HG02759 (cell line): ENCODE data around the gene CCNB1IP1.
"Not testable (repeated sequence)": the region's sequence is repeated elsewhere in the genome, so short reads cannot be mapped to it uniquely, and the experiment has no call there.

ENCODE experiments used
- ATAC-seq: cut with Tn5 transposase; IDR thresholded peaks from one replicate; pipeline ENCODE4 v1.9.1; 2021; ENCODE audit warnings: mild to moderate bottlenecking, moderate library complexity; ENCODE audit not compliant: unreplicated experiment

Gene CCNB1IP1

GRCh38 chr14:20332788-20333493 is at the start of gene CCNB1IP1:
CCNB1IP1 (minus strand) TSS chr14:20333279; CDS start chr14:20316523, 16,756 bp downstream.
- peak; percentile 98 for ATAC-seq

GRCh38 chr14:20382526-20382925 is 49.4 kb upstream of the CCNB1IP1 start:
- no peak for ATAC-seq

GRCh38 chr14:20381341-20381740 is 48.3 kb upstream of the CCNB1IP1 start:
- ATAC-seq = no peak

GRCh38 chr14:20380681-20381080 is 47.6 kb upstream of the CCNB1IP1 start:
- ATAC-seq = no peak

GRCh38 chr14:20379743-20380142 is 46.7 kb upstream of the CCNB1IP1 start:
- ATAC-seq = no peak

GRCh38 chr14:20377171-20377570 is 44.1 kb upstream of the CCNB1IP1 start:
- no peak for ATAC-seq

- ATAC-seq = no peak
These were observed 43.1 kb upstream of the CCNB1IP1 start for GRCh38 chr14:20376071-20376588.

- ATAC-seq = no peak
These were observed 42.4 kb upstream of the CCNB1IP1 start for GRCh38 chr14:20375471-20375870.

GRCh38 chr14:20372796-20373195 is 39.7 kb upstream of the CCNB1IP1 start:
- ATAC-seq = no peak

GRCh38 chr14:20365928-20366327 is 32.8 kb upstream of the CCNB1IP1 start:
- no peak for ATAC-seq

GRCh38 chr14:20358474-20358873 is 25.4 kb upstream of the CCNB1IP1 start:
- ATAC-seq = not testable (repeated sequence)

GRCh38 chr14:20356422-20356821 is 23.3 kb upstream of the CCNB1IP1 start:
- no peak for ATAC-seq

- no peak for ATAC-seq
These were observed 17.8 kb upstream of the CCNB1IP1 start for GRCh38 chr14:20350860-20351259.

- ATAC-seq = no peak
These were observed 17.2 kb upstream of the CCNB1IP1 start for GRCh38 chr14:20350282-20350681.

- no peak for ATAC-seq
These were observed 14.7 kb upstream of the CCNB1IP1 start for GRCh38 chr14:20347747-20348146.

GRCh38 chr14:20346713-20347112 is 13.6 kb upstream of the CCNB1IP1 start:
- ATAC-seq = no peak

GRCh38 chr14:20345366-20345765 is 12.3 kb upstream of the CCNB1IP1 start:
- no peak for ATAC-seq

- no peak for ATAC-seq
These were observed 10.8 kb upstream of the CCNB1IP1 start for GRCh38 chr14:20343862-20344220.

- peak; percentile 93 for ATAC-seq
These were observed 10.2 kb upstream of the CCNB1IP1 start, which contains the start of gene PARP2 for GRCh38 chr14:20343092-20343861. PARP2 (plus strand) TSS chr14:20343635; CDS start chr14:20343642, 7 bp downstream.

GRCh38 chr14:20341646-20342045 is 8.6 kb upstream of the CCNB1IP1 start:
- ATAC-seq = no peak

GRCh38 chr14:20341032-20341431 is 8.0 kb upstream of the CCNB1IP1 start:
- not testable (repeated sequence) for ATAC-seq

GRCh38 chr14:20334017-20334416 is 938 bp upstream of the CCNB1IP1 start:
- no peak for ATAC-seq
